Measurements from ENCODE around the gene BLOC1S3. TPM values are rescaled to one million over a fixed set of nuclear protein-coding genes. Genes with fewer than 3 reads are reported as not detected.
A peak's percentile ranks its signal among the peaks of the same experiment; 100 is the strongest.

The BLOC1S3 gene
- total and polyA plus RNA-seq, 4 experiments from 2014 or later: 5.3 to 29.9 (median 20.9) TPM

DNA sequence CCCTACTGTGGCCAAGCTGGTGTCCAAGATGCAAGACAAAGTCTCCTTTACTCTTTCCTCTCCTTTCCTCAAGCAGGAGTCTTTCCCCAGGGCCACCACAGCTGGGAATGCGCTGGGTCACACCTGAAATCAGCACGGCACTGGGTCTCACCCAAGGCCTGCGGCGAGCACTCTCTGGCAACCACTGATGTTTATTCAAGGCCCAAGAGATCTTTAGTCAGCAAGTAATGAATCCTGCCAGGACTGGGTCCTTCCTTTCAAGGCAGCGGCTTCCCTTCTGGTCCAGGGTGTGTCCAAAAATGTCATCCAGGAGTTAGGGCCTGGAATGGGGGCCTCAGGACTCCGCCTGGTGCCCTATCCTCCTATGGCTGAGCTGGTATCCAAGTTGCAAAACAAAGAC lies 24.1 kb downstream of the BLOC1S3 start:
- ChIA-PET POLR2A (ENCODE audit: partially characterized antibody) (no interaction called here), CTCF (ENCODE audit: partially characterized antibody) (no interaction called here)
- no peak for DNase-seq
- Mint-ChIP-seq H3K27ac (no peak overlapping the region), H3K9me3 (peaks cover 0 to 2% (median 0%) of the 10 kb centered on the region in 8 donors), H3K36me3 (peaks cover 0 to 3% of the 10 kb centered on the region in 2 donors), H3K27me3 (peaks cover 0 to 1% of the 10 kb centered on the region in 2 donors), H3K4me3 (no peak overlapping the region), H3K4me1 (no peaks in the 10 kb centered on the region)
- Histone ChIP-seq H3K27me3 (ENCODE audit: insufficient read depth, low read length) (no peaks in the 10 kb centered on the region), H3K36me3 (ENCODE audit: insufficient read depth, low read length) (no peaks in the 10 kb centered on the region), H3K4me3 (ENCODE audit: low read length in 2 of 2) (no peak overlapping the region), H3K9me3 (ENCODE audit: control insufficient read depth in 1 of 2, low read length in 2 of 2) (no peaks in the 10 kb centered on the region), H3K27ac (ENCODE audit: low read depth, low read length) (no peak overlapping the region), H3K4me1 (ENCODE audit: insufficient read depth, low read length) (no peaks in the 10 kb centered on the region)
- intact Hi-C loops (cut with micrococcal nuclease): no loop called here

DNA sequence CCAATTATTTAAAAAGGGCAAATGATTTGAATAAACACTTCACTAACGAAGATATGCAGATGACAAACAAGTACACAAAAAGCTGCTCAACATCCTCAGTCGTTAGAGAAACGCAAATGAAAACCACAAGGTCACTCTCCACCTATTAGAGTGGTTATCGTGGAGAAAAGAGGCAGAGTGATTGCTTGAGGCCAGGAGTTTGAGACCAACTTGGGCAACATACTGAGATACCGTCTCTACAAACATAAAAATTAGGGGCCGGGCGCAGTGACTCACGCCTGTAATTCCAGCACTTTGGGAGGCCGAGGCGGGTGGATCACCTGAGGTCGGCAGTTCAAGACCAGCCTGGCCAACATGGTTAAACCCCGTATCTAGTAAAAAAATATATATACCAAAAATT lies 27.2 kb downstream of the BLOC1S3 start:
- ChIA-PET POLR2A (ENCODE audit: partially characterized antibody) (no interaction called here), CTCF (ENCODE audit: partially characterized antibody) (no interaction called here)
- no peak overlapping the region for H3K27ac Mint-ChIP-seq
- peaks cover 0 to 3% (median under 1%) of the 10 kb centered on the region in 4 donors for H3K4me1 Mint-ChIP-seq
- peaks cover 0 to 3% of the 10 kb centered on the region in 2 donors for H3K36me3 Mint-ChIP-seq
- no peak overlapping the region for H3K4me3 ChIP-seq (ENCODE audit: low read length in 2 of 2)
- DNase-seq: no peak
- H3K27ac ChIP-seq (ENCODE audit: low read depth, low read length): no peak overlapping the region
- no peak overlapping the region for H3K4me3 Mint-ChIP-seq
- no peaks in the 10 kb centered on the region for H3K4me1 ChIP-seq (ENCODE audit: insufficient read depth, low read length)
- H3K27me3 Mint-ChIP-seq: no peaks in the 10 kb centered on the region
- H3K9me3 Mint-ChIP-seq: peaks cover 0 to 2% (median 0%) of the 10 kb centered on the region in 8 donors
- no peaks in the 10 kb centered on the region for H3K36me3 ChIP-seq (ENCODE audit: insufficient read depth, low read length)
- intact Hi-C loops (cut with micrococcal nuclease): no loop called here
- H3K27me3 ChIP-seq (ENCODE audit: insufficient read depth, low read length): no peaks in the 10 kb centered on the region
- H3K9me3 ChIP-seq (ENCODE audit: control insufficient read depth in 1 of 2, low read length in 2 of 2): no peaks in the 10 kb centered on the region

DNA sequence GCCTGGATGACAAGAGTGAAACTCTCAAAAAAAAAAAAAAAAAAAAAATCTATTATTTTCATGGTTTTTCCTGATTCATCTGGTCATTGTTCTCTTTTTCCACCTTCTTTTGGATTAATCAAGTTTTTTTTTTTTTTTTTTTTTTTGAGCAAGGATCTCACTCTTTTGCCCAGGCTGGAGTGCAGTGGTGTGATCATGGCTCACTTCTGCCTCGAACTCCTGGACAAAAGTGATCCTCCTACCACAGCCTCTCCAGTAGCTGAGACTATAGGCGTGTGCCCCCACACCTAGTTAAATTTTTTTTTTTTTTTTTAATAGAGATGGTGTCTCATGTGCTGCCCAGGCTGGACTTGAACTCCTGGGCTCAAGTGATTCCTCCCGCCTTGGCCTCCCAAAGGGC lies 27.7 kb downstream of the BLOC1S3 start:
- CTCF ChIA-PET (ENCODE audit: partially characterized antibody): interaction anchor here (0.8 kb wide), 1 partner anchor 20 kb away, joined by 3 read pairs; no protein-coding TSS in a partner anchor
- H3K27ac ChIP-seq (ENCODE audit: low read depth, low read length): no peak overlapping the region
- H3K4me1 Mint-ChIP-seq: peaks cover 0 to 3% (median under 1%) of the 10 kb centered on the region in 4 donors
- H3K9me3 Mint-ChIP-seq: no peaks in the 10 kb centered on the region
- DNase-seq: no peak
- no peak overlapping the region for H3K4me3 Mint-ChIP-seq
- H3K4me3 ChIP-seq (ENCODE audit: low read length in 2 of 2): no peak overlapping the region
- H3K27ac Mint-ChIP-seq: no peak overlapping the region
- H3K9me3 ChIP-seq (ENCODE audit: control insufficient read depth in 1 of 2, low read length in 2 of 2): no peaks in the 10 kb centered on the region
- POLR2A ChIA-PET (ENCODE audit: partially characterized antibody): no interaction called here
- H3K27me3 Mint-ChIP-seq: no peaks in the 10 kb centered on the region
- H3K36me3 Mint-ChIP-seq: peaks cover 0 to 3% of the 10 kb centered on the region in 2 donors
- intact Hi-C loops (cut with micrococcal nuclease): no loop called here
- H3K4me1 ChIP-seq (ENCODE audit: insufficient read depth, low read length): no peaks in the 10 kb centered on the region
- H3K27me3 ChIP-seq (ENCODE audit: insufficient read depth, low read length): no peaks in the 10 kb centered on the region
- no peaks in the 10 kb centered on the region for H3K36me3 ChIP-seq (ENCODE audit: insufficient read depth, low read length)

DNA sequence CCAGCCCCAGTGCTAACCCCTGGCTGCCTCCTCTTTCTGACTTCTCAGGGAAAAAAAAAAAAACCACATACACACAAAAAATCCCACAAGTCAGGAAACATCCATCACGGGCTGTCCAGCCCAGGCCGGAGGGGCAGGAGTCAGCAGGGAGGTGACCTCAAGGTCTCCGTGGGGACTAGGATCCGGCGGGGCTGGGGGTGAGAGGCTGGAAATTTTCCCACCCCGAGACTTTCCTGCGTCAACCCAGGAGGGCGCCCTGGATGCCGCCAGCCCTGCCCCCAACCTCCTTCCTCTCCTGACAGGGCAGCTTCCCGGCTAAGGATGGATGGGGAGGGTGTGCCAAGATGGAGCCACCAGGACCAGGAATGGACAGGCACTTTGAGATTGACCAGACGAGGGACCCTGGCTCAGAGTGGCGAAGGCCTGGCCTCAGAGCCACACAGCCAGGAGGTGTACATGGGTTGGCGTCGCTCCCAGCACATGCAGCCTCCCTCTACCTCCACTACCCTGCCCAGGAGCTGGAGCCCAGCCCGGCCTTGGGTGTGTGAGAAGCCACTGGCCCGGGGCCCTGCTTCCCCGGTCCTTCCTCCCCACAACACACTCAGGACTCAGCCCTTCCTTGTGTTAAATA lies 33.3 kb downstream of the BLOC1S3 start:
- Mint-ChIP-seq H3K4me1 (peaks cover 0 to 8% (median 4%) of the 10 kb centered on the region in 4 donors), H3K27ac (no peak overlapping the region), H3K9me3 (no peaks in the 10 kb centered on the region), H3K36me3 (no peaks in the 10 kb centered on the region), H3K4me3 (no peak overlapping the region), H3K27me3 (peaks cover 9 to 19% of the 10 kb centered on the region in 2 donors)
- ChIA-PET POLR2A (ENCODE audit: partially characterized antibody) (no interaction called here), CTCF (ENCODE audit: partially characterized antibody) (interaction anchor here (0.7 kb wide), 1 partner anchor 1447 kb away, joined by 5 read pairs; no protein-coding TSS in a partner anchor)
- DNase-seq: no peak
- intact Hi-C loops (cut with micrococcal nuclease): no loop called here
- Histone ChIP-seq H3K4me3 (ENCODE audit: low read length in 2 of 2) (no peak overlapping the region), H3K27ac (ENCODE audit: low read depth, low read length) (no peak overlapping the region), H3K4me1 (ENCODE audit: insufficient read depth, low read length) (no peaks in the 10 kb centered on the region), H3K27me3 (ENCODE audit: insufficient read depth, low read length) (no peaks in the 10 kb centered on the region), H3K9me3 (ENCODE audit: control insufficient read depth in 1 of 2, low read length in 2 of 2) (no peaks in the 10 kb centered on the region), H3K36me3 (ENCODE audit: insufficient read depth, low read length) (no peaks in the 10 kb centered on the region)

DNA sequence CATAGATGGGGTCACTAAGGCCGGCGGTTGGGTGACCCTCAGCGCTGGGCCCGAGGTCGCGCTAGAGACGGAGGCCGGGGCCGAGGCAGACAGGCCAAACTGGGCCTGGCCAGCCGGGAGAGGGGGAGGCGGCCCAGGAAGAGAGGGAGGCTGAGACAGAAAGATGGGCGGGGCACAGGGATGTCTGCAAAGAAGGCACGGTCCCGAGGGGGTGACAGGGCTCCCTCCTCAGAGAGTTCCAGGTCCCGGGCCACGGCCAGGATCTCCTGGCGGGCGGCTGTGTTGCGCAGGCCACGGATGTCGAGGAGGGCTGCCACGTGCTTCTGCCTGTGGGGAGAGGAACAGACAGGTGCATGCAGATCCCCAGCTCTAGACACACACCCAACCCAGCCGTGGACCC lies 34.4 kb downstream of the BLOC1S3 start:
- peaks cover 9 to 24% of the 10 kb centered on the region in 2 donors for H3K27me3 Mint-ChIP-seq

DNA sequence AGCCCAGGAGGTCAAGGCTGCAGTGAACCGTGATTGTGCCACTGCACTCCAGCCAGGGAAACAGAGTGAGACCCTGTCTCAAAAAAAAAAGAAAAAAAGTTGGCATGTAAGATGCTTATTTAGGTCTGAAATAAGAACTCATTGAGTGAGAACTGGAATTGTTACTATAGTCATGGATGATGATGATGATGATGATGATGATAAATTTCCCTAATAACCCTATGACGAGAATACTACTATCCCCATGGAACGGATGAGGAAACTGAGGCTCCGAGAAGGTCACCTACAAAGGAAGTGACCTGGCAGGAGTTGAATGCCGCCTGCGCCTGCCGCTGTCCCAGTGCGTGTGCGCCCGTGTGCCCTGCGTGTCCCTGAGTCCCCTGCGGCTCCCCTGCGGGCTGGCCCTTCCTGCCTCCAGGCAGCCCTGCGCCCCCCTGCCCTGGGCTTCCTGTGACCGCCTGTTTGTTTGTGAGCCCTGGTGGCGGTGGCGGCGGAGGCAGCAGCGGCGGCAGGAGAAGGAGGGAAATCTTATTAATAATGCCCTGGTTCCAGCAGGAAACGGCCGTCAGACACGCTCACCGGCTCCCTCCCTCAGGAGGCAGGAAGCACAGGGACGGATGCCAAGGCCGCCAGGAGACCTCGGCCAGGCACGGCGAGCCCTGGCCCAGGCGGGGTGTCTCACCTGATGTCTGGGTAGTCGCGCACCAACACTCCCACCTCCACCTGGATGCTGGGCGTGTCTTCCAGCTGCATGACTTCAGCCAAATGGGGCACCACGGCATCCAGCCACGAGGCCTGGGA lies 37.0 kb downstream of the BLOC1S3 start:
- DNase-seq: no peak
- no peaks in the 10 kb centered on the region for H3K4me1 ChIP-seq (ENCODE audit: insufficient read depth, low read length)
- H3K4me1 Mint-ChIP-seq: peaks cover 0 to 8% (median 2%) of the 10 kb centered on the region in 4 donors
- intact Hi-C loops (cut with micrococcal nuclease): no loop called here
- no peaks in the 10 kb centered on the region for H3K9me3 ChIP-seq (ENCODE audit: control insufficient read depth in 1 of 2, low read length in 2 of 2)
- no peak overlapping the region for H3K27ac ChIP-seq (ENCODE audit: low read depth, low read length)
- no peaks in the 10 kb centered on the region for H3K27me3 ChIP-seq (ENCODE audit: insufficient read depth, low read length)
- CTCF ChIA-PET (ENCODE audit: partially characterized antibody): no interaction called here
- no peaks in the 10 kb centered on the region for H3K36me3 ChIP-seq (ENCODE audit: insufficient read depth, low read length)
- H3K4me3 ChIP-seq (ENCODE audit: low read length in 2 of 2): no peak overlapping the region
- POLR2A ChIA-PET (ENCODE audit: partially characterized antibody): no interaction called here
- H3K27ac Mint-ChIP-seq: no peak overlapping the region
- no peaks in the 10 kb centered on the region for H3K36me3 Mint-ChIP-seq
- no peaks in the 10 kb centered on the region for H3K9me3 Mint-ChIP-seq
- H3K4me3 Mint-ChIP-seq: peak overlapping the region in 1 of 8 donors; percentile 34
- peaks cover 25 to 37% of the 10 kb centered on the region in 2 donors for H3K27me3 Mint-ChIP-seq

More for the DNA sequence above, 34.4 kb downstream of the BLOC1S3 start:
- Mint-ChIP-seq H3K4me1 (peaks cover 0 to 8% (median 4%) of the 10 kb centered on the region in 4 donors), H3K36me3 (no peaks in the 10 kb centered on the region), H3K27ac (no peak overlapping the region), H3K9me3 (no peaks in the 10 kb centered on the region), H3K4me3 (no peak overlapping the region)
- Histone ChIP-seq H3K36me3 (ENCODE audit: insufficient read depth, low read length) (no peaks in the 10 kb centered on the region), H3K9me3 (ENCODE audit: control insufficient read depth in 1 of 2, low read length in 2 of 2) (no peaks in the 10 kb centered on the region), H3K27ac (ENCODE audit: low read depth, low read length) (no peak overlapping the region), H3K27me3 (ENCODE audit: insufficient read depth, low read length) (no peaks in the 10 kb centered on the region), H3K4me3 (ENCODE audit: low read length in 2 of 2) (no peak overlapping the region), H3K4me1 (ENCODE audit: insufficient read depth, low read length) (no peaks in the 10 kb centered on the region)
- POLR2A ChIA-PET (ENCODE audit: partially characterized antibody): no interaction called here
- CTCF ChIA-PET (ENCODE audit: partially characterized antibody): no interaction called here
- no peak for DNase-seq
- intact Hi-C loops (cut with micrococcal nuclease): no loop called here

DNA sequence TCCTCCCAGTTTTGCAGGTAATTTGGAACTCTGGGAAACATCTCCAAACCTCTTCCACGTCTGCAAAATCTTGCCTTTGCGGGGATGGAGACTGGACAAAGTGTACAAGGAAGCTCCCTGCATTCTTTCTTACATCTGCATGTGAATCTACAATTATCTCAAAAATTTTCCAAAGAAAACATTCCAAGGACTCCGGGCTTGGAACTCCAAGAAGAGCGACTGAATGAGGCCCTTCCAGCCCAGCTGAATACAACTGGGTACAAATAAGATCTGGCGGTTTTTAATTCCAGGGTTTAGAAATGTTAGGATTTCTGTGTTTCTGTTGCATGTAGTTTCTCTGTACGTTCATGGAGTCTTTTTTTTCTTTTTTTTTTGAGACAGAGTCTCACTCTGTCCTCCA lies 38.1 kb downstream of the BLOC1S3 start:
- H3K36me3 ChIP-seq (ENCODE audit: insufficient read depth, low read length): no peaks in the 10 kb centered on the region
- no peaks in the 10 kb centered on the region for H3K4me1 ChIP-seq (ENCODE audit: insufficient read depth, low read length)
- H3K27ac ChIP-seq (ENCODE audit: low read depth, low read length): no peak overlapping the region
- POLR2A ChIA-PET (ENCODE audit: partially characterized antibody): no interaction called here
- Mint-ChIP-seq H3K9me3 (no peaks in the 10 kb centered on the region), H3K4me1 (peaks cover 0 to 8% (median 2%) of the 10 kb centered on the region in 4 donors), H3K27me3 (peaks cover 28 to 35% of the 10 kb centered on the region in 2 donors), H3K27ac (no peak overlapping the region), H3K4me3 (no peak overlapping the region), H3K36me3 (no peaks in the 10 kb centered on the region)
- DNase-seq: no peak
- no peaks in the 10 kb centered on the region for H3K9me3 ChIP-seq (ENCODE audit: control insufficient read depth in 1 of 2, low read length in 2 of 2)
- intact Hi-C loops (cut with micrococcal nuclease): no loop called here
- no peaks in the 10 kb centered on the region for H3K27me3 ChIP-seq (ENCODE audit: insufficient read depth, low read length)
- CTCF ChIA-PET (ENCODE audit: partially characterized antibody): no interaction called here
- H3K4me3 ChIP-seq (ENCODE audit: low read length in 2 of 2): no peak overlapping the region

Measured in CD4-positive, alpha-beta memory T cell (primary cell).